ENCODE measurements around the gene BRD9. TPM values are rescaled to one million over a fixed set of nuclear protein-coding genes. Genes with fewer than 3 reads are reported as not detected.

The BRD9 gene
- total and polyA plus RNA-seq, 9 of the 15 experiments (the other 6 are each of a cell fraction or from before 2014, with no cell fraction given) = 2.4 to 68.7 (median 44.9) TPM

DNA sequence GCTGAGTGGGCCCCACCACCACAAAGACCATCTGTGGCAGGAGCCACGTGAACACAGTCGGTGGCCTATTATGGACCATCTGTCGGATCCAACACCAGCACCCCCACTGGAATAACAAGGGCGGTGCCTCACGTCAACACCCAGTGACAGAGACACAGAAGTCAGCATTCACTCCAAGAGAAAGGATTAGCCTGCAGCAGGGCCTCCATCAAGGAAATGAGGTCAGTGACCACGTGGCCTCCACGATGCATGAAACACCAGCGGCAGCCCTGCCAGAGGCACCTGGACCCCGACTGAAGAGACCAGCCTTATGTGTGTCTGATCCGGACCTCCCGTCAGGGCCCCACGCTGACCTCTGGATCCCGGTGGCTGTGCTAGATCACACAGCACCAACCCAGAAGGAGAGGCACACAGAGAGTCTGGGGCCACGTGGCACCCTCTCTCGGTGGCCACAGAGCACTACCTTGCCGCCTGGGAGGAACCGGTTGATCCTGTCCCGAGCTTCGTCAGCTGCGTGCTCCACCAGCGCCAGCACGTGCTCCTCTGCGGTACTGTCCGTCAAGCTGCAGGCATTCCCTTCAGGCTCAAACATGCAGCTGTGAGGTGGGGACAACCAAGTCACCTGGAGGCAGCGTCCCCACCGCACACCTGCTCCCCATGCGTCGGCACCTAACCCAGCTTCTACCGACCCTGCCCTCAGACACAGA, 9.0 kb downstream of the BRD9 start:
- no peak overlapping the region for H3K27ac ChIP-seq (ENCODE audit: extremely low read depth, low read depth, low read length)
- intact Hi-C loops (cut with micrococcal nuclease) (no loop called here), in situ Hi-C loops (cut with MboI) (no loop called here)
- ATAC-seq = no peak
- no peak overlapping the region for H3K4me3 ChIP-seq
- FAIRE-seq = no peak
- no peaks in the 10 kb centered on the region for H3K9me1 ChIP-seq (ENCODE audit: control insufficient read depth, insufficient read depth, low read length)
- 94% methylated on average over 20 of the region's 29 CpGs for WGBS (ENCODE audit: insufficient coverage, low coverage, missing lambda C conversion rate)
- H3K4me2 ChIP-seq (ENCODE audit: insufficient read depth, low read length) = no peak overlapping the region
- no peak overlapping the region for H3K9ac ChIP-seq (ENCODE audit: insufficient read depth in 1 of 2, low read depth in 2 of 2, low read length in 2 of 2)
- no peak for DNase-seq (ENCODE audit: extremely low read depth in 1 of 4, low spot score in 3 of 4)
- H3K9me3 ChIP-seq (replicated peaks; ENCODE audit: control insufficient read depth, insufficient read depth, low read depth, low read length) = no peaks in the 10 kb centered on the region
- no TSS peak for BruUV-seq (replicated peaks)
- H2AFZ ChIP-seq (ENCODE audit: low read depth, low read length) = no peak overlapping the region
- H3K36me3 ChIP-seq (ENCODE audit: control insufficient read depth, insufficient read depth, low read length) = peaks cover 83% of the 10 kb centered on the region
- peaks cover 16% of the 10 kb centered on the region; the same call in 1 of the 2 replicates for H4K20me1 ChIP-seq (replicated peaks; ENCODE audit: control insufficient read depth, insufficient read depth, low read length)
- no peak for TF ChIP-seq CBX5 (IDR thresholded peaks at IDR 0.05; ENCODE audit: borderline replicate concordance, low read depth)
- TF ChIP-seq ZNF263 (CRISPR knock-in tag; IDR thresholded peaks at IDR 0.05; ENCODE audit: borderline replicate concordance) = peak; percentile 31; the same call in 1 of the 2 replicates
- TF ChIP-seq POLR2G (IDR thresholded peaks at IDR 0.05; ENCODE audit: low read depth, low read length) = peak; percentile 45
- ChIA-PET POLR2A (interaction anchor here (0.6 kb wide), 1 partner anchor 13 kb away, joined by 3 read pairs; no protein-coding TSS in a partner anchor), CTCF (ENCODE audit: low intra/inter-chr PET ratio) (no interaction called here)
- peaks cover 73% of the 10 kb centered on the region for H3K79me2 ChIP-seq (ENCODE audit: control insufficient read depth, insufficient read depth, low read length)
- no peaks in the 10 kb centered on the region for H3K27me3 ChIP-seq (ENCODE audit: control insufficient read depth in 2 of 2, insufficient read depth in 2 of 2, low read length in 2 of 2)
- peaks cover 0 to 26% of the 10 kb centered on the region in 2 experiments; a peak in 1 of 5 replicates for H3K4me1 ChIP-seq (replicated peaks in 1 of 2; ENCODE audit: control insufficient read depth in 2 of 2, insufficient read depth in 2 of 2, low read length in 2 of 2)

All from K562 (cell line).